CD14-positive monocyte (primary cell): ENCODE measurements around the gene MPRIP. TPM values are rescaled to one million over a fixed set of nuclear protein-coding genes. Genes with fewer than 3 reads are reported as not detected.

Experiments used
- DNase-seq, 3 donors: peaks; one replicate each; pipeline ENCODE4 v3.0.0-alpha.2; 2011 to 2022
- H2AFZ ChIP-seq: 2 replicates; pipeline ENCODE4 v1.6.0; 2012; ENCODE audit warnings: mild to moderate bottlenecking, low read depth, low read length, inconsistent platforms; ENCODE audit not compliant: insufficient read depth, poor library complexity, severe bottlenecking
- H3K27ac ChIP-seq, 2 donors: 1 replicate in 1 of 2; 2 replicates in 1 of 2; pipeline ENCODE4 v1.5.1; 2012 to 2013; ENCODE audit warnings: low read length in 2 of 2, control low read depth in 1 of 2, inconsistent platforms in 1 of 2, low read depth in 1 of 2, mild to moderate bottlenecking in 1 of 2
- H3K27me3 ChIP-seq, 2 donors: one replicate each; pipeline versions ENCODE4 v1.6.0 to v1.6.1; 2011 to 2013; ENCODE audit warnings: low read length in 2 of 2; ENCODE audit not compliant: control insufficient read depth in 2 of 2, insufficient read depth in 2 of 2
- H3K36me3 ChIP-seq, 2 donors: replicated peaks in 1 of 2; 1 replicate in 1 of 2; 2 replicates in 1 of 2; pipeline versions ENCODE4 v1.5.1 to v1.6.1; 2012 to 2013; ENCODE audit warnings: low read length in 2 of 2, control low read depth in 1 of 2, inconsistent platforms in 1 of 2, mild to moderate bottlenecking in 1 of 2; ENCODE audit not compliant: insufficient read depth in 2 of 2, control insufficient read depth in 1 of 2
- H3K4me1 ChIP-seq, 2 donors: 1 replicate in 1 of 2; 2 replicates in 1 of 2; pipeline versions ENCODE4 v1.5.1 to v1.6.1; 2012 to 2013; ENCODE audit warnings: low read length in 2 of 2, control low read depth in 1 of 2, inconsistent platforms in 1 of 2, mild to moderate bottlenecking in 1 of 2, moderate library complexity in 1 of 2; ENCODE audit not compliant: insufficient read depth in 2 of 2, control insufficient read depth in 1 of 2
- H3K4me2 ChIP-seq: replicated peaks from 2 replicates; pipeline ENCODE3; 2012; ENCODE audit warnings: low read length, moderate library complexity, mild to moderate bottlenecking; ENCODE audit not compliant: poor library complexity, severe bottlenecking; ENCODE audit errors: extremely low read depth
- H3K4me3 ChIP-seq, 3 experiments: fragments of 200-600 bp in 1 of 3; sonication (generic) in 1 of 3; replicated peaks in 1 of 3; 1 replicate in 2 of 3; 2 replicates in 1 of 3; pipeline ENCODE4 v1.5.1; 2011 to 2013; ENCODE audit warnings: low read length in 3 of 3, mild to moderate bottlenecking in 3 of 3, control low read depth in 2 of 3, low read depth in 2 of 3, inconsistent platforms in 1 of 3, moderate library complexity in 1 of 3
- H3K79me2 ChIP-seq: 2 replicates; pipeline ENCODE4 v1.6.0; 2012; ENCODE audit warnings: mild to moderate bottlenecking, control low read depth, inconsistent platforms, low read length, moderate library complexity; ENCODE audit not compliant: insufficient read depth
- H3K9ac ChIP-seq: 2 replicates; pipeline ENCODE4 v1.6.0; 2017; ENCODE audit warnings: low read length, mild to moderate bottlenecking; ENCODE audit not compliant: insufficient read depth, poor library complexity, severe bottlenecking
- H3K9me3 ChIP-seq, 2 donors: replicated peaks in 1 of 2; 1 replicate in 1 of 2; 2 replicates in 1 of 2; pipeline versions ENCODE4 v1.5.1 to v1.6.1; 2012 to 2013; ENCODE audit warnings: low read length in 2 of 2, control low read depth in 1 of 2; ENCODE audit not compliant: control insufficient read depth in 1 of 2, insufficient read depth in 1 of 2
- H4K20me1 ChIP-seq: 2 replicates; pipeline ENCODE4 v1.6.0; 2012; ENCODE audit warnings: mild to moderate bottlenecking, low read length, control low read depth, moderate library complexity; ENCODE audit not compliant: insufficient read depth
- H3K27ac Mint-ChIP-seq, 7 donors: one replicate each; pipeline ENCODE4 v1.8.0; 2020; ENCODE audit warnings: mild to moderate bottlenecking in 7 of 7, mixed read lengths in 7 of 7, moderate library complexity in 6 of 7, inconsistent platforms in 2 of 7
- H3K27me3 Mint-ChIP-seq, 3 donors: one replicate each; pipeline ENCODE4 v1.8.0; 2021 to 2022; ENCODE audit warnings: low read depth in 3 of 3, mild to moderate bottlenecking in 3 of 3, mixed read lengths in 3 of 3, moderate library complexity in 3 of 3, inconsistent platforms in 1 of 3
- H3K36me3 Mint-ChIP-seq, 2 donors: one replicate each; pipeline ENCODE4 v1.8.0; 2020; ENCODE audit warnings: mixed read lengths in 2 of 2, inconsistent platforms in 1 of 2, mild to moderate bottlenecking in 1 of 2
- H3K4me1 Mint-ChIP-seq: one replicate; pipeline ENCODE4 v1.8.0; 2020; ENCODE audit warnings: mild to moderate bottlenecking, mixed read lengths
- H3K4me3 Mint-ChIP-seq, 2 donors: one replicate each; pipeline ENCODE4 v1.8.0; 2020; ENCODE audit warnings: mild to moderate bottlenecking in 2 of 2, mixed read lengths in 2 of 2, moderate library complexity in 1 of 2
- H3K9me3 Mint-ChIP-seq, 7 donors: one replicate each; pipeline ENCODE4 v1.8.0; 2020 to 2022; ENCODE audit warnings: mixed read lengths in 7 of 7, mild to moderate bottlenecking in 6 of 7, moderate library complexity in 6 of 7, inconsistent platforms in 2 of 7
- CTCF ChIP-seq: fragments of 200-600 bp; IDR thresholded peaks from one replicate; pipeline ENCODE4 v1.8.0; 2022; ENCODE audit warnings: antibody characterized with exemption, mild to moderate bottlenecking
- WGBS: methylation state at CpG from one replicate; pipeline ENCODE4 v1.1.5; 2013; ENCODE audit warnings: missing lambda C conversion rate; ENCODE audit not compliant: insufficient coverage; 5-methylcytosine and 5-hydroxymethylcytosine counted together
- intact Hi-C, 2 donors: fragments of 100-400 bp; cut with micrococcal nuclease; formaldehyde crosslinking; loops; one replicate each; pipeline versions ENCODE4 v1.15.0 to v1.15.1; 2023
- polyA minus RNA-seq: library from RNA; depleted of rRNA, polyadenylated mRNA; stranded (reverse); fragments of >200 nt; gene quantifications from 2 replicates; pipeline ENCODE4 v1.2.3, GENCODE V29; 2012
- polyA plus RNA-seq, 3 donors: library from polyadenylated mRNA; depleted of rRNA in 1 of 3; unstranded in 2 of 3; stranded (reverse) in 1 of 3; fragments of 300-500 nt in 2 of 3; fragments of >200 nt in 1 of 3; fragmentation: Illumina TruSeq in 2 of 3; gene quantifications; 1 replicate in 2 of 3; 2 replicates in 1 of 3; pipeline ENCODE4 v1.2.3, GENCODE V29; 2012 to 2021
- total RNA-seq, 12 experiments: library from RNA in 1 of 12; stranded (reverse) in 1 of 12; fragments of 120-200 nt in 1 of 12; gene quantifications; one replicate each; pipeline ENCODE4 v1.2.4 and lab custom pipeline; 2013 to 2026; ENCODE audit warnings: mixed read lengths in 6 of 12, inconsistent platforms in 1 of 12

Gene MPRIP
- 52.0 TPM for total RNA-seq (2013)
- 10 to 100 TPM in 1 of 3 donors, 1 to 10 TPM in 2; 2.0 to 48.7 (median 2.5) TPM for polyA plus RNA-seq
- polyA minus RNA-seq = 38.4 and 57.7 TPM in 2 replicates
- 36.1 to 98.6 (median 71.5) reads per million in 11 experiments for total RNA-seq (lab: John Stamatoyannopoulos, UW)

GRCh38 chr17:17042384-17042736 lies at the start of gene MPRIP:
TSS of gene MPRIP (plus strand) at chr17:17042457. CDS start at chr17:17042849, 392 bp downstream.
- intact Hi-C loops = loop anchor here in 1 of 2 donors (10.0 kb wide), 1 partner anchor 192 kb away; the partner anchor contains the start of gene FLCN
- Histone ChIP-seq H3K4me2 (peak within 1 kb of the TSS; percentile 77), H3K4me3 (peak within 1 kb of the TSS; percentile 52 to 80 (median 67)), H3K9me3 (no peaks in the 10 kb centered on the region), H3K27me3 (peaks cover 0 to 10% of the 10 kb centered on the region in 2 donors), H4K20me1 (peaks cover 41% of the 10 kb centered on the region), H3K79me2 (peaks cover 43% of the 10 kb centered on the region), H3K27ac (no peak within 1 kb of the TSS), H3K9ac (peak within 1 kb of the TSS; percentile 35), H3K36me3 (no peaks in the 10 kb centered on the region), H2AFZ (peak within 1 kb of the TSS; percentile 86), H3K4me1 (peaks cover 34 to 41% of the 10 kb centered on the region in 2 donors)
- under 1% methylated on average over 65 of the region's 67 CpGs for WGBS
- TF ChIP-seq CTCF = no peak
- Mint-ChIP-seq H3K4me1 (peaks cover 38% of the 10 kb centered on the region), H3K36me3 (peaks cover 2 to 6% of the 10 kb centered on the region in 2 donors), H3K27ac (peak within 1 kb of the TSS in 6 of 7 donors; percentile 6 to 77 (median 66)), H3K27me3 (peaks cover 17 to 27% (median 24%) of the 10 kb centered on the region in 3 donors), H3K9me3 (peaks cover 0 to 4% (median 0%) of the 10 kb centered on the region in 7 donors), H3K4me3 (peak within 1 kb of the TSS; percentile 87 to 95)
- no peak for DNase-seq

GRCh38 chr17:16994631-16995030 lies 47.6 kb upstream of the MPRIP start:
- no peak for TF ChIP-seq CTCF
- 67% methylated on average over 1 of the region's 2 CpGs for WGBS
- intact Hi-C loops = loop anchor here in 1 of 2 donors (5.0 kb wide), 1 partner anchor 457 kb away; no protein-coding TSS in a partner anchor

More at GRCh38 chr17:16994631-16995030, 47.6 kb upstream of the MPRIP start:
- Histone ChIP-seq H3K27me3 (no peaks in the 10 kb centered on the region), H4K20me1 (no peaks in the 10 kb centered on the region), H3K4me3 (no peak overlapping the region), H3K4me1 (peaks cover 7 to 15% of the 10 kb centered on the region in 2 donors), H3K9ac (no peak overlapping the region), H3K36me3 (no peaks in the 10 kb centered on the region), H3K27ac (no peak overlapping the region), H2AFZ (no peak overlapping the region), H3K9me3 (no peaks in the 10 kb centered on the region), H3K79me2 (no peaks in the 10 kb centered on the region), H3K4me2 (no peak overlapping the region)
- Mint-ChIP-seq H3K4me1 (peaks cover 11% of the 10 kb centered on the region), H3K4me3 (no peak overlapping the region), H3K27me3 (peaks cover 0 to 6% (median 2%) of the 10 kb centered on the region in 3 donors), H3K27ac (no peak overlapping the region), H3K9me3 (peaks cover 0 to 2% (median 0%) of the 10 kb centered on the region in 7 donors), H3K36me3 (no peaks in the 10 kb centered on the region)
- DNase-seq = no peak
